Neural crest cell (in vitro differentiated cells): ENCODE measurements around the gene HMCN2. TPM values are rescaled to one million over a fixed set of nuclear protein-coding genes. Genes with fewer than 3 reads are reported as not detected.

Experiments
- DNase-seq: peaks from one replicate; pipeline ENCODE4 v3.0.0; 2021; ENCODE audit warnings: low read depth, mixed read lengths, low spot score
- H3K27ac Mint-ChIP-seq: one replicate; pipeline ENCODE4 v1.8.0; 2021; ENCODE audit warnings: mild to moderate bottlenecking, mixed read lengths; ENCODE audit not compliant: unreplicated experiment
- H3K27me3 Mint-ChIP-seq: 2 replicates; pipeline ENCODE4 v1.8.0; 2021; ENCODE audit warnings: low read depth, mild to moderate bottlenecking, mixed read lengths
- H3K36me3 Mint-ChIP-seq: 2 replicates; pipeline ENCODE4 v1.8.0; 2021; ENCODE audit warnings: low read depth, mild to moderate bottlenecking, mixed read lengths
- H3K4me1 Mint-ChIP-seq: 2 replicates; pipeline ENCODE4 v1.8.0; 2021; ENCODE audit warnings: mixed read lengths
- H3K4me3 Mint-ChIP-seq: one replicate; pipeline ENCODE4 v1.8.0; 2021; ENCODE audit warnings: mild to moderate bottlenecking, mixed read lengths
- H3K9me3 Mint-ChIP-seq: 2 replicates; pipeline ENCODE4 v1.8.0; 2021; ENCODE audit warnings: mixed read lengths
- CTCF ChIP-seq: fragments of 200-600 bp; sonication (generic); conservative IDR thresholded peaks from 2 replicates; pipeline ENCODE4 v1.5.0; 2021; ENCODE audit warnings: antibody characterized with exemption, mild to moderate bottlenecking
- total RNA-seq: library from RNA; stranded (reverse); gene quantifications from 2 replicates; pipeline ENCODE4 v1.2.1, GENCODE V29; 2021

Gene HMCN2
- total RNA-seq, 1 donor from 2014 or later = not detected

GRCh38 chr9:130288393-130288792 lies 22.8 kb downstream of the HMCN2 start:
- H3K4me3 Mint-ChIP-seq = no peak overlapping the region
- no peak for DNase-seq
- no peaks in the 10 kb centered on the region for H3K9me3 Mint-ChIP-seq
- TF ChIP-seq CTCF = no peak
- H3K27ac Mint-ChIP-seq = no peak overlapping the region
- peaks cover 69% of the 10 kb centered on the region for H3K27me3 Mint-ChIP-seq
- H3K36me3 Mint-ChIP-seq = no peaks in the 10 kb centered on the region
- no peaks in the 10 kb centered on the region for H3K4me1 Mint-ChIP-seq

GRCh38 chr9:130288926-130289690 lies 23.5 kb downstream of the HMCN2 start:
- no peak for TF ChIP-seq CTCF
- no peak for DNase-seq
- Mint-ChIP-seq H3K36me3 (no peaks in the 10 kb centered on the region), H3K9me3 (no peaks in the 10 kb centered on the region), H3K27ac (no peak overlapping the region), H3K4me3 (no peak overlapping the region), H3K27me3 (peaks cover 69% of the 10 kb centered on the region), H3K4me1 (no peaks in the 10 kb centered on the region)

GRCh38 chr9:130289711-130290241 lies 24.2 kb downstream of the HMCN2 start:
- Mint-ChIP-seq H3K27ac (no peak overlapping the region), H3K36me3 (no peaks in the 10 kb centered on the region), H3K27me3 (peaks cover 69% of the 10 kb centered on the region), H3K4me3 (no peak overlapping the region), H3K9me3 (no peaks in the 10 kb centered on the region), H3K4me1 (no peaks in the 10 kb centered on the region)
- TF ChIP-seq CTCF = no peak
- DNase-seq = no peak

GRCh38 chr9:130290291-130291181 lies 25.0 kb downstream of the HMCN2 start:
- Mint-ChIP-seq H3K27me3 (peaks cover 68% of the 10 kb centered on the region), H3K27ac (no peak overlapping the region), H3K4me1 (no peaks in the 10 kb centered on the region), H3K36me3 (no peaks in the 10 kb centered on the region), H3K9me3 (no peaks in the 10 kb centered on the region), H3K4me3 (no peak overlapping the region)
- no peak for TF ChIP-seq CTCF
- DNase-seq = no peak

GRCh38 chr9:130291474-130291873 lies 25.9 kb downstream of the HMCN2 start:
- Mint-ChIP-seq H3K27me3 (peaks cover 70% of the 10 kb centered on the region), H3K36me3 (no peaks in the 10 kb centered on the region), H3K4me1 (no peaks in the 10 kb centered on the region), H3K9me3 (no peaks in the 10 kb centered on the region), H3K4me3 (no peak overlapping the region), H3K27ac (no peak overlapping the region)
- no peak for TF ChIP-seq CTCF
- no peak for DNase-seq
